ENCODE measurements around the gene CAPZB. TPM values are rescaled to one million over a fixed set of nuclear protein-coding genes. Genes with fewer than 3 reads are reported as not detected.

Gene CAPZB
- total and polyA plus RNA-seq, 2 of the 4 experiments (the other 2 are of a cell fraction) = 216 to 304 TPM

DNA sequence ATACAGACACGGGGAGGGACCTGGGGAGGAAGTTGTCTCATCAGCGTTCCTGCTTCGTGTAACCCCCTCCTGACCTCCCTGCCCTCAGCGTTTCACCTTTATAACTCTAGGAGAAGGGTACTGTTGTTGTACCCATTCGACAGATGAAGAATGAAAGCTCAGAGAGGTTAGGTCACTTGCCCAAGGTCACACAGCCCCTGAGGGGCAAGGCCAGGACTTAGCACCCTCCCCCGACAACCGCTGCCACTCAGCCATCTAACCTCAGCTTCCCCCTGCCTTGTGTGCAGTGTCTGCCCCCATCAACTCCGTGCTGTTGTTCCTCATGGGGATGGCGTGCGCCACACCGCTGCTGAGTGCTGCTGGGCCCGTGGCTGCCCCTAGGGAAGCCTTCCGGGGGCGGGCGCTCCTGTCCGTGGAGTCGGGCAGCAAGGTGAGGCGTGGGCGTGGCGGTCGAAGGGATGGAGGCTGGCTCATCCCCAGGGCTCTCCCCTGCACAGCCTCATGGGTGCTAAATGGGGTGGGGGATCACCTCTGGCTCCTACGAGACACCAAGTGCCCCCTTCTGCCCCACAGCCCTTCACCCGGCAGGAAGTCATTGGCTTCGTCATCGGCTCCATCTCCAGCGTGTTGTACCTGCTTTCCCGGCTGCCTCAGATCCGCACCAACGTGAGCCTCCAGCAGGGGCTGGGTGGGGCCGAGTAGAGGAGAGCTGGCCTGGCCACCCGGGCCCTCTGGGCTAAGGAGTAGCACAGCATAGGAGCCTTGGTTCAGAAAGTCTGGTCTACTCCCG is 159.2 kb downstream of the CAPZB start:
- intact Hi-C loops (cut with micrococcal nuclease) = no loop called here
- Histone ChIP-seq H3K4me1 (ENCODE audit: control insufficient read depth, insufficient read depth, low read length) (no peaks in the 10 kb centered on the region), H3K14ac (replicated peaks; ENCODE audit: low read depth, low read length) (no peak overlapping the region), H2AK9ac (replicated peaks; ENCODE audit: low read depth, low read length, poor library complexity) (no peak overlapping the region), H3K18ac (ENCODE audit: low read depth, low read length) (no peak overlapping the region), H3K79me1 (ENCODE audit: low read depth in 1 of 2, low read length in 2 of 2) (peaks cover 4 to 16% of the 10 kb centered on the region in 2 experiments; a peak in 3 of 4 replicates), H3K4me2 (ENCODE audit: low read depth, low read length) (no peak overlapping the region), H3K23ac (ENCODE audit: low read depth, low read length) (no peak overlapping the region), H3K36me3 (ENCODE audit: control insufficient read depth, insufficient read depth, low read length) (peaks cover 58% of the 10 kb centered on the region), H2BK20ac (ENCODE audit: low read depth, low read length) (no peak overlapping the region), H2AFZ (replicated peaks; ENCODE audit: low read length, poor library complexity) (no peak overlapping the region), H4K91ac (ENCODE audit: insufficient read depth, low read depth, low read length) (no peak overlapping the region), H3K9ac (ENCODE audit: low read depth, low read length) (no peak overlapping the region), H3K9me1 (ENCODE audit: insufficient read depth, low read length) (peaks cover 4% of the 10 kb centered on the region; the same call in 1 of the 2 replicates), H3K4ac (ENCODE audit: low read depth, low read length) (no peak overlapping the region), H3K27me3 (ENCODE audit: control insufficient read depth, insufficient read depth, low read length) (no peaks in the 10 kb centered on the region), H2AK5ac (ENCODE audit: low read depth, low read length) (no peak overlapping the region), H4K8ac (ENCODE audit: low read depth in 2 of 2, low read length in 2 of 2) (no peak overlapping the region), H4K5ac (ENCODE audit: low read depth, low read length) (no peak overlapping the region), H2BK120ac (ENCODE audit: low read depth, low read length) (no peak overlapping the region), H2BK5ac (ENCODE audit: low read depth, low read length, poor library complexity, severe bottlenecking) (no peak overlapping the region), H4K20me1 (ENCODE audit: insufficient read depth, low read length) (no peaks in the 10 kb centered on the region; the same call in none of the 2 replicates), H3K9me3 (ENCODE audit: control insufficient read depth, insufficient read depth, low read length) (no peaks in the 10 kb centered on the region), H2BK15ac (ENCODE audit: low read depth, low read length) (no peak overlapping the region), H3K27ac (ENCODE audit: insufficient read depth, low read length) (no peak overlapping the region), H3K4me3 (ENCODE audit: insufficient read depth, low read depth, low read length) (no peak overlapping the region), H3K56ac (ENCODE audit: extremely low read depth, insufficient read depth, low read length) (no peak overlapping the region)
- in situ Hi-C loops (cut with MboI; ENCODE audit: low sequenced_read_pairs) = no loop called here
- dilution Hi-C loops (cut with HindIII; ENCODE audit: low sequenced_read_pairs, unreplicated experiment) = no loop called here
- no peak for ATAC-seq (ENCODE audit: low read depth)
- ChIA-PET POLR2A (ENCODE audit: unreplicated experiment) (no interaction called here), CTCF (no interaction called here)
- no peak for DNase-seq
- no peak for TF ChIP-seq BHLHE40 (IDR thresholded peaks at IDR 0.05; ENCODE audit: low read depth, low read length)
- 87% methylated on average over 5 of the region's 32 CpGs; no CpG with 5 or more reads in 1 of the 2 experiments for WGBS, 2 experiments (ENCODE audit: extremely low coverage in 2 of 2, insufficient read length in 1 of 2)
- BruUV-seq (replicated peaks) = no TSS peak
